K562 (cell line): ENCODE measurements around the gene TIMM22. TPM values are rescaled to one million over a fixed set of nuclear protein-coding genes. Genes with fewer than 3 reads are reported as not detected.

Experiments
- ATAC-seq: fragments of 200-7000 bp; cut with Tn5 transposase; 3 replicates; pipeline ENCODE4 v1.9.1; 2020; ENCODE audit warnings: moderate library complexity
- BruUV-seq: library from RNA; stranded (reverse); fragments of 400-500 nt; replicated peaks from 2 replicates; lab custom pipeline; 2021; lab: Mats Ljungman, UMichigan
- CTCF ChIA-PET: fragments of 300-600 bp; formaldehyde crosslinking; extraction: SDS; loops from one replicate; lab custom pipeline; 2021; ENCODE audit warnings: low intra/inter-chr PET ratio; lab: Yijun Ruan, JAX
- POLR2A ChIA-PET: fragments of 300-600, 350-650 bp; sonication (Branson Sonifier 250); formaldehyde crosslinking; extraction: SDS; loops from one replicate; lab custom pipeline; 2021; ENCODE audit warnings: antibody characterized with exemption, inconsistent platforms; lab: Yijun Ruan, JAX
- DNase-seq, 4 experiments: peaks; one replicate each; pipeline versions ENCODE4 v3.0.0 to v3.0.0-alpha.2; 2011 to 2018; ENCODE audit warnings: low spot score in 3 of 4, mixed read lengths in 3 of 4; ENCODE audit errors: extremely low read depth in 1 of 4
- FAIRE-seq: peaks from 2 replicates; lab custom pipeline; 2011; peaks lifted over from hg19 to GRCh38; lab: Jason Lieb, UNC
- H2AFZ ChIP-seq: 2 replicates; pipeline ENCODE4 v1.6.0; 2011; ENCODE audit warnings: low read depth, low read length, control low read depth, inconsistent platforms
- H3K27ac ChIP-seq: fragments of 200-600 bp; 3 replicates; pipeline ENCODE4 v1.8.0; 2011; ENCODE audit warnings: low read depth, mild to moderate bottlenecking, control low read depth, inconsistent platforms, low read length, moderate library complexity, mixed read lengths; ENCODE audit errors: extremely low read depth
- H3K27me3 ChIP-seq, 2 experiments: fragments of 300-600 bp in 1 of 2; 2 replicates in 1 of 2; 3 replicates in 1 of 2; pipeline versions ENCODE4 v1.6.0 to v1.8.0; 2011; ENCODE audit warnings: inconsistent platforms in 2 of 2, low read length in 2 of 2, mild to moderate bottlenecking in 1 of 2, mixed read lengths in 1 of 2, moderate library complexity in 1 of 2; ENCODE audit not compliant: control insufficient read depth in 2 of 2, insufficient read depth in 2 of 2
- H3K36me3 ChIP-seq: fragments of 300-600 bp; 3 replicates; pipeline ENCODE4 v1.8.0; 2011; ENCODE audit warnings: mild to moderate bottlenecking, low read length, inconsistent platforms; ENCODE audit not compliant: control insufficient read depth, insufficient read depth
- H3K4me1 ChIP-seq, 2 experiments: fragments of 200-600 bp in 1 of 2; replicated peaks in 1 of 2; 2 replicates in 1 of 2; 3 replicates in 1 of 2; pipeline versions ENCODE4 v1.5.1 to v1.8.0; 2011; ENCODE audit warnings: inconsistent platforms in 2 of 2, low read length in 2 of 2, mild to moderate bottlenecking in 1 of 2, mixed read lengths in 1 of 2, moderate library complexity in 1 of 2; ENCODE audit not compliant: control insufficient read depth in 2 of 2, insufficient read depth in 2 of 2
- H3K4me2 ChIP-seq: 2 replicates; pipeline ENCODE4 v1.6.1; 2011; ENCODE audit warnings: low read length, control low read depth, inconsistent platforms, mixed read lengths; ENCODE audit not compliant: insufficient read depth
- H3K4me3 ChIP-seq: fragments of 200-600 bp; sonication (generic), shearing (Covaris generic); 2 replicates; pipeline ENCODE4 v1.5.1; 2016; ENCODE audit warnings: control low read depth, inconsistent platforms
- H3K79me2 ChIP-seq: fragments of 200-600 bp; 3 replicates; pipeline ENCODE4 v1.8.0; 2011; ENCODE audit warnings: low read length, inconsistent platforms; ENCODE audit not compliant: control insufficient read depth, insufficient read depth
- H3K9ac ChIP-seq, 2 experiments: 2 replicates each; pipeline versions ENCODE4 v1.6.0 to v1.6.1; 2011; ENCODE audit warnings: low read depth in 2 of 2, low read length in 2 of 2, control low read depth in 1 of 2, inconsistent platforms in 1 of 2, mild to moderate bottlenecking in 1 of 2, mixed read lengths in 1 of 2; ENCODE audit not compliant: insufficient read depth in 1 of 2
- H3K9me1 ChIP-seq: one replicate; pipeline ENCODE4 v1.6.0; 2011; ENCODE audit warnings: inconsistent platforms, mild to moderate bottlenecking, low read length, moderate library complexity; ENCODE audit not compliant: control insufficient read depth, insufficient read depth
- H3K9me3 ChIP-seq: replicated peaks from 2 replicates; pipeline ENCODE4 v1.5.1; 2011; ENCODE audit warnings: low read depth, low read length, inconsistent platforms; ENCODE audit not compliant: control insufficient read depth, insufficient read depth
- H4K20me1 ChIP-seq: replicated peaks from 2 replicates; pipeline ENCODE4 v1.6.1; 2011; ENCODE audit warnings: low read length, inconsistent platforms, mixed read lengths; ENCODE audit not compliant: control insufficient read depth, insufficient read depth
- HMG20B ChIP-seq: fragments of 250-450 bp; sonication (Bioruptor Pico); IDR thresholded peaks from 2 replicates; pipeline ENCODE4 v1.5.0; 2021; ENCODE audit warnings: mild to moderate bottlenecking
- NR1H2 ChIP-seq: sonication (generic); formaldehyde crosslinking; IDR thresholded peaks from 2 replicates; pipeline ENCODE4 v1.4.0; 2020; ENCODE audit warnings: mild to moderate bottlenecking, missing genetic modification reagents
- PRMT5 ChIP-seq: sonication (generic); formaldehyde crosslinking; IDR thresholded peaks from 2 replicates; pipeline ENCODE4 v1.5.0; 2020; ENCODE audit warnings: missing genetic modification reagents
- RERE ChIP-seq: sonication (generic); formaldehyde crosslinking; IDR thresholded peaks from 2 replicates; pipeline ENCODE4 v1.8.0; 2023; ENCODE audit warnings: missing genetic modification reagents, mild to moderate bottlenecking, borderline replicate concordance
- SIN3A ChIP-seq, 2 experiments: fragments of 150-350 bp in 1 of 2; IDR thresholded peaks; 2 replicates each; pipeline ENCODE4 v1.6.1; 2011 to 2016; ENCODE audit warnings: borderline replicate concordance in 2 of 2, low read depth in 2 of 2, low read length in 2 of 2, mild to moderate bottlenecking in 2 of 2, moderate library complexity in 2 of 2; ENCODE audit not compliant: control insufficient read depth in 1 of 2
- SMC3 ChIP-seq: conservative IDR thresholded peaks from 2 replicates; pipeline ENCODE4 v1.6.1; 2011; ENCODE audit warnings: low read depth, low read length, improper control_type of control experiment; ENCODE audit not compliant: insufficient read depth
- SREBF1 ChIP-seq: fragments of 150-350 bp; IDR thresholded peaks from 2 replicates; pipeline ENCODE4 v1.6.1; 2014; ENCODE audit warnings: antibody characterized with exemption, low read depth, low read length, borderline replicate concordance
- ZNF766 ChIP-seq: fragments of 200-800 bp; sonication (Bioruptor generic); conservative IDR thresholded peaks from 2 replicates; pipeline ENCODE4 v1.6.1; 2016; ENCODE audit warnings: missing genetic modification characterization, missing compliant biosample characterization
- ZNF780A ChIP-seq: fragments of 250-450 bp; sonication (Bioruptor Pico); IDR thresholded peaks from 2 replicates; pipeline ENCODE4 v1.5.0; 2021; ENCODE audit warnings: mild to moderate bottlenecking
- WGBS: fragments of 100-300 bp; shearing (Covaris generic); methylation state at CpG from one replicate; pipeline ENCODE4 v1.1.6; 2016; ENCODE audit warnings: low coverage, mixed read lengths; ENCODE audit not compliant: insufficient coverage; ENCODE audit errors: missing lambda C conversion rate; 5-methylcytosine and 5-hydroxymethylcytosine counted together
- in situ Hi-C: fragments of 300-500 bp; cut with MboI; formaldehyde crosslinking; loops from 4 replicates; pipeline ENCODE4 v1.15.0; 2018; ENCODE audit warnings: inconsistent platforms, mixed read lengths
- intact Hi-C: fragments of 100-400 bp; cut with micrococcal nuclease; formaldehyde crosslinking; loops from 2 replicates; pipeline ENCODE4 v1.14.2; 2022
- polyA plus RNA-seq, 8 experiments: library from polyadenylated mRNA; depleted of rRNA in 4 of 8; stranded (reverse) in 5 of 8; unstranded in 3 of 8; fragments of >200 nt; fragmentation: Nextera tagmentation in 2 of 8; fragmentation: Illumina TruSeq in 1 of 8; extraction: Ambion mirVana in 2 of 8; extraction: Trizol in 1 of 8; gene quantifications; 2 replicates each; pipeline versions ENCODE4 v1.2.1 to v1.2.3, GENCODE V29; 2011 to 2014; ENCODE audit warnings: inconsistent platforms in 1 of 8, missing spikeins in 1 of 8
- total RNA-seq, 7 experiments: library from RNA; depleted of rRNA in 6 of 7; stranded (reverse); fragments of >200 nt in 6 of 7; fragmentation: Illumina TruSeq in 2 of 7; extraction: Trizol in 2 of 7; gene quantifications; 2 replicates each; pipeline versions ENCODE4 v1.2.1 to v1.2.3, GENCODE V29; 2011 to 2021; ENCODE audit warnings: low replicate concordance in 1 of 7
- TF ChIP-seq, protein P1 (sequence below): sonication (generic); IDR thresholded peaks from 2 replicates; pipeline ENCODE4 v1.6.1; 2016
- TF ChIP-seq, protein P2 (sequence below): fragments of 450-650 bp; formaldehyde crosslinking; IDR thresholded peaks from 2 replicates; pipeline ENCODE4 v1.4.0; 2020; ENCODE audit warnings: mild to moderate bottlenecking, moderate library complexity
- TF ChIP-seq, protein P3 (sequence below): fragments of 450-650 bp; IDR thresholded peaks from 2 replicates; pipeline ENCODE4 v1.7.0; 2016; ENCODE audit warnings: borderline replicate concordance

The TIMM22 gene
- total and polyA plus RNA-seq, 9 of the 15 experiments (the other 6 are each of a cell fraction or from before 2014, with no cell fraction given): 5.9 to 14.1 (median 10.3) TPM

- Histone ChIP-seq H2AFZ (no peak overlapping the region), H3K9me3 (no peaks in the 10 kb centered on the region), H3K36me3 (no peaks in the 10 kb centered on the region), H3K27ac (no peak overlapping the region), H3K4me1 (peaks cover 0 to 16% of the 10 kb centered on the region in 2 experiments; a peak in 2 of 5 replicates), H3K79me2 (no peaks in the 10 kb centered on the region), H3K4me3 (no peak overlapping the region), H3K27me3 (peaks cover 28 to 77% of the 10 kb centered on the region in 2 experiments; a peak in 4 of 5 replicates), H3K9ac (no peak overlapping the region), H4K20me1 (no peaks in the 10 kb centered on the region), H3K9me1 (no peaks in the 10 kb centered on the region), H3K4me2 (no peak overlapping the region)
- ChIA-PET CTCF (no interaction called here), POLR2A (interaction anchor here (1.0 to 1.1 kb wide), 2 partner anchors 10 kb away, joined by 3 to 4 read pairs; no protein-coding TSS in a partner anchor)
- 6% methylated on average over 6 of the region's 21 CpGs for WGBS
- FAIRE-seq (no peak), DNase-seq (no peak), ATAC-seq (no peak)
- in situ Hi-C loops (no loop called here), intact Hi-C loops (no loop called here)
- no TSS peak for BruUV-seq
- TF ChIP-seq ZNF780A (CRISPR knock-in tag) (no peak), SREBF1 (no peak), SIN3A (IDR thresholded peaks at IDR 0.05; ENCODE audit: borderline replicate concordance in 2 of 2, control insufficient read depth in 1 of 2, low read depth in 2 of 2, low read length in 2 of 2) (no peak), RERE (CRISPR knock-in tag) (no peak), ZNF766 (CRISPR knock-in tag) (no peak), NR1H2 (CRISPR knock-in tag) (no peak), PRMT5 (CRISPR knock-in tag) (no peak), HMG20B (no peak), SMC3 (no peak)
- TF ChIP-seq, protein P1, sequence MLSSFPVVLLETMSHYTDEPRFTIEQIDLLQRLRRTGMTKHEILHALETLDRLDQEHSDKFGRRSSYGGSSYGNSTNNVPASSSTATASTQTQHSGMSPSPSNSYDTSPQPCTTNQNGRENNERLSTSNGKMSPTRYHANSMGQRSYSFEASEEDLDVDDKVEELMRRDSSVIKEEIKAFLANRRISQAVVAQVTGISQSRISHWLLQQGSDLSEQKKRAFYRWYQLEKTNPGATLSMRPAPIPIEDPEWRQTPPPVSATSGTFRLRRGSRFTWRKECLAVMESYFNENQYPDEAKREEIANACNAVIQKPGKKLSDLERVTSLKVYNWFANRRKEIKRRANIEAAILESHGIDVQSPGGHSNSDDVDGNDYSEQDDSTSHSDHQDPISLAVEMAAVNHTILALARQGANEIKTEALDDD: no peak
- TF ChIP-seq, protein P2, sequence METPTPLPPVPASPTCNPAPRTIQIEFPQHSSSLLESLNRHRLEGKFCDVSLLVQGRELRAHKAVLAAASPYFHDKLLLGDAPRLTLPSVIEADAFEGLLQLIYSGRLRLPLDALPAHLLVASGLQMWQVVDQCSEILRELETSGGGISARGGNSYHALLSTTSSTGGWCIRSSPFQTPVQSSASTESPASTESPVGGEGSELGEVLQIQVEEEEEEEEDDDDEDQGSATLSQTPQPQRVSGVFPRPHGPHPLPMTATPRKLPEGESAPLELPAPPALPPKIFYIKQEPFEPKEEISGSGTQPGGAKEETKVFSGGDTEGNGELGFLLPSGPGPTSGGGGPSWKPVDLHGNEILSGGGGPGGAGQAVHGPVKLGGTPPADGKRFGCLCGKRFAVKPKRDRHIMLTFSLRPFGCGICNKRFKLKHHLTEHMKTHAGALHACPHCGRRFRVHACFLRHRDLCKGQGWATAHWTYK: no peak
- TF ChIP-seq, protein P3, sequence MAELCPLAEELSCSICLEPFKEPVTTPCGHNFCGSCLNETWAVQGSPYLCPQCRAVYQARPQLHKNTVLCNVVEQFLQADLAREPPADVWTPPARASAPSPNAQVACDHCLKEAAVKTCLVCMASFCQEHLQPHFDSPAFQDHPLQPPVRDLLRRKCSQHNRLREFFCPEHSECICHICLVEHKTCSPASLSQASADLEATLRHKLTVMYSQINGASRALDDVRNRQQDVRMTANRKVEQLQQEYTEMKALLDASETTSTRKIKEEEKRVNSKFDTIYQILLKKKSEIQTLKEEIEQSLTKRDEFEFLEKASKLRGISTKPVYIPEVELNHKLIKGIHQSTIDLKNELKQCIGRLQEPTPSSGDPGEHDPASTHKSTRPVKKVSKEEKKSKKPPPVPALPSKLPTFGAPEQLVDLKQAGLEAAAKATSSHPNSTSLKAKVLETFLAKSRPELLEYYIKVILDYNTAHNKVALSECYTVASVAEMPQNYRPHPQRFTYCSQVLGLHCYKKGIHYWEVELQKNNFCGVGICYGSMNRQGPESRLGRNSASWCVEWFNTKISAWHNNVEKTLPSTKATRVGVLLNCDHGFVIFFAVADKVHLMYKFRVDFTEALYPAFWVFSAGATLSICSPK: no peak
Observed at GRCh38 chr17:1043601-1044251, 46.8 kb downstream of the TIMM22 start.
